ENCODE data around the gene MASP1. TPM values are rescaled to one million over a fixed set of nuclear protein-coding genes. Genes with fewer than 3 reads are reported as not detected.

The MASP1 gene
- total RNA-seq, 1 donor from 2014 or later, result not detected

GRCh38 chr3:187315872-187316271, 24.3 kb upstream of the MASP1 start:
- no peak for DNase-seq (ENCODE audit: low read depth)
- no peak for TF ChIP-seq CTCF (conservative IDR thresholded peaks at IDR 0.05; ENCODE audit: low read depth, low read length)

GRCh38 chr3:187314176-187314575, 22.6 kb upstream of the MASP1 start:
- DNase-seq (ENCODE audit: low read depth), result no peak
- H3K4me3 ChIP-seq (ENCODE audit: low read depth, low read length), result no peak overlapping the region
- no peak for TF ChIP-seq CTCF (conservative IDR thresholded peaks at IDR 0.05; ENCODE audit: low read depth, low read length)

More at GRCh38 chr3:187315872-187316271, 24.3 kb upstream of the MASP1 start:
- no peak overlapping the region for H3K4me3 ChIP-seq (ENCODE audit: low read depth, low read length)

GRCh38 chr3:187310954-187311470, 19.5 kb upstream of the MASP1 start:
- TF ChIP-seq CTCF (conservative IDR thresholded peaks at IDR 0.05; ENCODE audit: low read depth, low read length), result no peak
- H3K4me3 ChIP-seq (ENCODE audit: low read depth, low read length), result no peak overlapping the region
- no peak for DNase-seq (ENCODE audit: low read depth)

- TF ChIP-seq CTCF (conservative IDR thresholded peaks at IDR 0.05; ENCODE audit: low read depth, low read length), result no peak
- no peak overlapping the region for H3K4me3 ChIP-seq (ENCODE audit: low read depth, low read length)
- no peak for DNase-seq (ENCODE audit: low read depth)
These were observed 18.7 kb upstream of the MASP1 start for GRCh38 chr3:187310226-187310625.

- no peak for TF ChIP-seq CTCF (conservative IDR thresholded peaks at IDR 0.05; ENCODE audit: low read depth, low read length)
- no peak overlapping the region for H3K4me3 ChIP-seq (ENCODE audit: low read depth, low read length)
- DNase-seq (ENCODE audit: low read depth), result no peak
These were observed 14.3 kb upstream of the MASP1 start for GRCh38 chr3:187305881-187306280.

GRCh38 chr3:187299611-187300010, 8.1 kb upstream of the MASP1 start:
- no peak for TF ChIP-seq CTCF (conservative IDR thresholded peaks at IDR 0.05; ENCODE audit: low read depth, low read length)
- no peak for DNase-seq (ENCODE audit: low read depth)
- no peak overlapping the region for H3K4me3 ChIP-seq (ENCODE audit: low read depth, low read length)

- H3K4me3 ChIP-seq (ENCODE audit: low read depth, low read length), result no peak overlapping the region
- DNase-seq (ENCODE audit: low read depth), result no peak
- no peak for TF ChIP-seq CTCF (conservative IDR thresholded peaks at IDR 0.05; ENCODE audit: low read depth, low read length)
These were observed 5.4 kb upstream of the MASP1 start for GRCh38 chr3:187296911-187297310.

All from epithelial cell of proximal tubule (primary cell).